ENCODE measurements around the gene MERTK. TPM values are rescaled to one million over a fixed set of nuclear protein-coding genes. Genes with fewer than 3 reads are reported as not detected.
"Not testable (repeated sequence)": the region's sequence is repeated elsewhere in the genome, so short reads cannot be mapped to it uniquely, and the experiment has no call there.

Gene MERTK
- total RNA-seq, 1 donor, result under 0.01 TPM

- TF ChIP-seq CTCF (IDR thresholded peaks at IDR 0.05; ENCODE audit: insufficient read depth, low read depth, low read length), result no peak
- no peak overlapping the region for H3K4me3 ChIP-seq (ENCODE audit: low read depth, low read length)
- DNase-seq (ENCODE audit: low read depth), result no peak
These were observed 5.6 kb downstream of the MERTK start for GRCh38 chr2:111903930-111904439.

GRCh38 chr2:111904726-111905474 is 6.5 kb downstream of the MERTK start:
- H3K4me3 ChIP-seq (ENCODE audit: low read depth, low read length), result no peak overlapping the region
- DNase-seq (ENCODE audit: low read depth), result no peak
- no peak for TF ChIP-seq CTCF (IDR thresholded peaks at IDR 0.05; ENCODE audit: insufficient read depth, low read depth, low read length)

GRCh38 chr2:111905475-111905869 is 7.1 kb downstream of the MERTK start:
- not testable (repeated sequence) for DNase-seq (ENCODE audit: low read depth); H3K4me3 ChIP-seq (ENCODE audit: low read depth, low read length)

- peak; percentile 57 for DNase-seq (ENCODE audit: low read depth)
- no peak overlapping the region for H3K4me3 ChIP-seq (ENCODE audit: low read depth, low read length)
- TF ChIP-seq CTCF (IDR thresholded peaks at IDR 0.05; ENCODE audit: insufficient read depth, low read depth, low read length), result no peak
These were observed 7.8 kb downstream of the MERTK start for GRCh38 chr2:111905990-111906735.

GRCh38 chr2:111908578-111908977 is 10.2 kb downstream of the MERTK start:
- no peak for TF ChIP-seq CTCF (IDR thresholded peaks at IDR 0.05; ENCODE audit: insufficient read depth, low read depth, low read length)
- H3K4me3 ChIP-seq (ENCODE audit: low read depth, low read length), result no peak overlapping the region
- no peak for DNase-seq (ENCODE audit: low read depth)

GRCh38 chr2:111909079-111909478 is 10.7 kb downstream of the MERTK start:
- H3K4me3 ChIP-seq (ENCODE audit: low read depth, low read length), result no peak overlapping the region
- no peak for DNase-seq (ENCODE audit: low read depth)
- no peak for TF ChIP-seq CTCF (IDR thresholded peaks at IDR 0.05; ENCODE audit: insufficient read depth, low read depth, low read length)

- DNase-seq (ENCODE audit: low read depth); H3K4me3 ChIP-seq (ENCODE audit: low read depth, low read length): not testable (repeated sequence)
These were observed 11.6 kb downstream of the MERTK start for GRCh38 chr2:111909997-111910396.

Data from fibroblast of villous mesenchyme (primary cell).